ENCODE results near the gene LDLRAD3. TPM values are rescaled to one million over a fixed set of nuclear protein-coding genes. Genes with fewer than 3 reads are reported as not detected.
A peak's percentile ranks its signal among the peaks of the same experiment; 100 is the strongest.

Gene LDLRAD3
- polyA plus RNA-seq, 1 of the 3 experiments (the other 2 are of a cell fraction) = 10.6 TPM

DNA sequence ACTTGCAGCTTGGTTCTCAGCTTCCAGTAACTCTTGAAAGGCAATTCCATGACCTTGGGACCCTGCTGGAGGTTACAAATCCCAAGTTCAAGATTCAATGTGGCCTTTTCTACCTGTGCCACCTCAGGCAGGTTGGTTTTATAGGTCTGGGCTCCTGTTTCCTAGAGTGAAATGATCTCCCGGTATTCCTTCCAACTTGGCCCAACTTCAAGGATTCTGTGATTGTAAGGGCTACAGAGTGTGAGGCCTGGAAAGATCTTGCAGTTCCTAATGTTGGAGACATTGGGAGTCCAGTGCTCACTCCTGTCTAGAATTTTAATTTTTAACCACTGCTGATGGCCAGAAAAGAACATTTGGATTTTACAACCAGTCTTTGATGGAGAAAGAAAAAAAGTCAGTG lies 91.6 kb downstream of the LDLRAD3 start:
- H3K4me3 ChIP-seq (ENCODE audit: low read depth in 2 of 2, low read length in 1 of 2) = no peak overlapping the region
- no peaks in the 10 kb centered on the region for H3K27me3 ChIP-seq (ENCODE audit: insufficient read depth)
- CTCF ChIA-PET = interaction anchor here (1.1 to 2.1 kb wide), 2 partner anchors 96 to 223 kb away, joined by 3 to 6 read pairs; no protein-coding TSS in a partner anchor
- 71% methylated on average over 1 of the region's 1 CpG for WGBS (ENCODE audit: low lambda C conversion rate)
- POLR2A ChIA-PET = no interaction called here
- H3K4me2 ChIP-seq = peak overlapping the region; percentile 20
- H2AFZ ChIP-seq (ENCODE audit: low read depth) = no peak overlapping the region
- H3K9me3 ChIP-seq = no peaks in the 10 kb centered on the region
- no peaks in the 10 kb centered on the region for H4K20me1 ChIP-seq (ENCODE audit: insufficient read depth)
- TF ChIP-seq PBX3 (IDR thresholded peaks at IDR 0.05) = no peak
- no peak for TF ChIP-seq GATA2 (CRISPR knock-in tag; IDR thresholded peaks at IDR 0.05)
- no peak for TF ChIP-seq RCOR1 (IDR thresholded peaks at IDR 0.05; ENCODE audit: low read length)
- no peak for TF ChIP-seq MXI1 (IDR thresholded peaks at IDR 0.05; ENCODE audit: low read depth, low read length)
- no peak for TF ChIP-seq RAD21 (IDR thresholded peaks at IDR 0.05; ENCODE audit: low read length)
- TF ChIP-seq REST (IDR thresholded peaks at IDR 0.05; ENCODE audit: low read depth, low read length) = no peak
- TF ChIP-seq CTCF (IDR thresholded peaks at IDR 0.05) = no peak
- TF ChIP-seq, protein P1, sequence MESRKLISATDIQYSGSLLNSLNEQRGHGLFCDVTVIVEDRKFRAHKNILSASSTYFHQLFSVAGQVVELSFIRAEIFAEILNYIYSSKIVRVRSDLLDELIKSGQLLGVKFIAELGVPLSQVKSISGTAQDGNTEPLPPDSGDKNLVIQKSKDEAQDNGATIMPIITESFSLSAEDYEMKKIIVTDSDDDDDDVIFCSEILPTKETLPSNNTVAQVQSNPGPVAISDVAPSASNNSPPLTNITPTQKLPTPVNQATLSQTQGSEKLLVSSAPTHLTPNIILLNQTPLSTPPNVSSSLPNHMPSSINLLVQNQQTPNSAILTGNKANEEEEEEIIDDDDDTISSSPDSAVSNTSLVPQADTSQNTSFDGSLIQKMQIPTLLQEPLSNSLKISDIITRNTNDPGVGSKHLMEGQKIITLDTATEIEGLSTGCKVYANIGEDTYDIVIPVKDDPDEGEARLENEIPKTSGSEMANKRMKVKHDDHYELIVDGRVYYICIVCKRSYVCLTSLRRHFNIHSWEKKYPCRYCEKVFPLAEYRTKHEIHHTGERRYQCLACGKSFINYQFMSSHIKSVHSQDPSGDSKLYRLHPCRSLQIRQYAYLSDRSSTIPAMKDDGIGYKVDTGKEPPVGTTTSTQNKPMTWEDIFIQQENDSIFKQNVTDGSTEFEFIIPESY (IDR thresholded peaks at IDR 0.05; ENCODE audit: borderline replicate concordance, low read depth) = no peak
- no peak for TF ChIP-seq USF1 (IDR thresholded peaks at IDR 0.05; ENCODE audit: borderline replicate concordance, low read depth)
- no peak for TF ChIP-seq TCF12 (IDR thresholded peaks at IDR 0.05)
- H3K4me1 ChIP-seq (ENCODE audit: control insufficient read depth in 1 of 2, insufficient read depth in 2 of 2, low read depth in 1 of 2, low read length in 1 of 2) = peaks cover 14 to 25% of the 10 kb centered on the region in 2 experiments
- peak overlapping the region; percentile 9 to 70; a peak in 3 of 4 replicates for H3K27ac ChIP-seq (ENCODE audit: low read depth in 2 of 2, low read length in 1 of 2)
- peaks cover 0 to 4% of the 10 kb centered on the region in 2 experiments for H3K36me3 ChIP-seq (replicated peaks in 1 of 2; ENCODE audit: control insufficient read depth in 1 of 2, insufficient read depth in 2 of 2, low read length in 1 of 2)
- H3K79me2 ChIP-seq (ENCODE audit: insufficient read depth) = peaks cover 27% of the 10 kb centered on the region; the same call in 1 of the 2 replicates
- H3K9me2 ChIP-seq = no peaks in the 10 kb centered on the region
- peaks cover 4% of the 10 kb centered on the region for H3F3A ChIP-seq (replicated peaks; ENCODE audit: insufficient read depth)
- no peak overlapping the region for H3K9ac ChIP-seq
- DNase-seq = no peak

Data from SK-N-SH (cell line).